A673 (cell line): ENCODE measurements around the gene CA7. TPM values are rescaled to one million over a fixed set of nuclear protein-coding genes. Genes with fewer than 3 reads are reported as not detected.

Experiments used
- BruUV-seq: library from RNA; stranded (reverse); fragments of 400-500 nt; replicated peaks from 2 replicates; lab custom pipeline; 2021; lab: Mats Ljungman, UMichigan
- CTCF ChIA-PET: fragments of 300-600 bp; sonication (Branson Sonifier 250); formaldehyde crosslinking; loops from one replicate; lab custom pipeline; 2022; ENCODE audit warnings: antibody characterized with exemption; lab: Charles Lee
- POLR2A ChIA-PET: fragments of 300-600 bp; sonication (Branson Sonifier 250); formaldehyde crosslinking; loops from one replicate; lab custom pipeline; 2022; ENCODE audit warnings: antibody characterized with exemption; ENCODE audit not compliant: low non-redundant PET; lab: Charles Lee
- DNase-seq: peaks from one replicate; pipeline ENCODE4 v3.0.0-alpha.2; 2015; ENCODE audit warnings: low spot score
- H3K27ac ChIP-seq: fragments of 200-600 bp; sonication (generic); 2 replicates; pipeline ENCODE4 v1.5.1; 2016; ENCODE audit warnings: mixed run types, low read depth, mild to moderate bottlenecking, mixed read lengths, antibody characterized with exemption, low read length; ENCODE audit not compliant: poor library complexity, severe bottlenecking
- H3K27me3 ChIP-seq: fragments of 200-600 bp; sonication (generic); replicated peaks from 2 replicates; pipeline ENCODE4 v1.6.1; 2017; ENCODE audit warnings: mixed run types, low read depth, mild to moderate bottlenecking, mixed read lengths, antibody characterized with exemption, low read length; ENCODE audit not compliant: insufficient read depth, poor library complexity
- H3K36me3 ChIP-seq: fragments of 200-600 bp; sonication (generic); 2 replicates; pipeline ENCODE4 v1.6.1; 2016; ENCODE audit warnings: mixed run types, mild to moderate bottlenecking, mixed read lengths, antibody characterized with exemption, low read length; ENCODE audit not compliant: insufficient read depth, poor library complexity, severe bottlenecking
- H3K4me1 ChIP-seq: fragments of 200-600 bp; sonication (generic); 2 replicates; pipeline ENCODE4 v1.6.1; 2017; ENCODE audit warnings: mixed run types, mild to moderate bottlenecking, mixed read lengths, antibody characterized with exemption, low read length; ENCODE audit not compliant: insufficient read depth, poor library complexity, severe bottlenecking
- H3K4me3 ChIP-seq: fragments of 200-600 bp; sonication (generic); 2 replicates; pipeline ENCODE4 v1.5.1; 2016; ENCODE audit warnings: low read depth, mixed run types, mild to moderate bottlenecking, mixed read lengths, low read length; ENCODE audit not compliant: poor library complexity, severe bottlenecking
- H3K9me3 ChIP-seq: fragments of 200-600 bp; sonication (generic); 2 replicates; pipeline ENCODE4 v1.6.1; 2016; ENCODE audit warnings: mixed run types, low read depth, mild to moderate bottlenecking, mixed read lengths, antibody characterized with exemption, low read length; ENCODE audit not compliant: poor library complexity, severe bottlenecking
- EZH2 ChIP-seq: fragments of 200-600 bp; sonication (generic); IDR thresholded peaks from 2 replicates; pipeline ENCODE4 v1.6.1; 2017; ENCODE audit warnings: borderline replicate concordance, low read depth, mild to moderate bottlenecking, mixed read lengths, antibody characterized with exemption, low read length; ENCODE audit not compliant: poor library complexity, severe bottlenecking
- intact Hi-C: fragments of 100-400 bp; cut with micrococcal nuclease; formaldehyde crosslinking; loops from one replicate; pipeline ENCODE4 v1.10.0; 2022; ENCODE audit not compliant: unreplicated experiment
- total RNA-seq: library from RNA; stranded (reverse); gene quantifications from 2 replicates; pipeline ENCODE4 v1.2.3, GENCODE V29; 2021
- TF ChIP-seq, protein P1 (sequence below): fragments of 300-800, 200-600 bp; sonication (generic); conservative IDR thresholded peaks from 2 replicates; pipeline ENCODE4 v1.5.1; 2017; ENCODE audit warnings: low read depth, mild to moderate bottlenecking, antibody characterized with exemption, low read length, moderate library complexity, mixed read lengths

Gene CA7
- total RNA-seq, 1 experiment from 2014 or later, result not detected

DNA sequence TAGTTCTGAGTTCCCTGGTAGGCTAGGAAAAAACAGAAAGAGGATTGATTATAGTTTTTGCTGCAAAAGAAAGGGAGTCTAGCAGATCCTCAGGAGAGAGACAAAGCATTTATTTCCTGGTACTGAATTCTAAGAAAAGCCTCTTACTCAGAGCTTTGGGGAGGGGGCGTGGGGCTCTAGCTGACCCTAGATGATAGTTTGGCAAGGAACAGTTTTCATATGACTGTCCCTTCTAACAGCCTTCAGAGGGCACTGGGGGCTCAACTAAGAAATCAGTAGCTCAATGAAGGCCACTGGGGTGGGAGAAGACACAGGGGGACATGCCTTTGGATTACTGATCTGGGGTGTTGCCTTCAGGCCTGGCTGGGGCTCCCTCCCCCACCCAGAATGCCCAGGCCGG is 4.0 kb downstream of the CA7 start:
- no peak for DNase-seq
- Histone ChIP-seq H3K4me3 (no peak overlapping the region), H3K27ac (no peak overlapping the region), H3K36me3 (no peaks in the 10 kb centered on the region), H3K4me1 (peaks cover 19% of the 10 kb centered on the region), H3K9me3 (no peaks in the 10 kb centered on the region), H3K27me3 (peaks cover 19% of the 10 kb centered on the region)
- TF ChIP-seq, protein P1, sequence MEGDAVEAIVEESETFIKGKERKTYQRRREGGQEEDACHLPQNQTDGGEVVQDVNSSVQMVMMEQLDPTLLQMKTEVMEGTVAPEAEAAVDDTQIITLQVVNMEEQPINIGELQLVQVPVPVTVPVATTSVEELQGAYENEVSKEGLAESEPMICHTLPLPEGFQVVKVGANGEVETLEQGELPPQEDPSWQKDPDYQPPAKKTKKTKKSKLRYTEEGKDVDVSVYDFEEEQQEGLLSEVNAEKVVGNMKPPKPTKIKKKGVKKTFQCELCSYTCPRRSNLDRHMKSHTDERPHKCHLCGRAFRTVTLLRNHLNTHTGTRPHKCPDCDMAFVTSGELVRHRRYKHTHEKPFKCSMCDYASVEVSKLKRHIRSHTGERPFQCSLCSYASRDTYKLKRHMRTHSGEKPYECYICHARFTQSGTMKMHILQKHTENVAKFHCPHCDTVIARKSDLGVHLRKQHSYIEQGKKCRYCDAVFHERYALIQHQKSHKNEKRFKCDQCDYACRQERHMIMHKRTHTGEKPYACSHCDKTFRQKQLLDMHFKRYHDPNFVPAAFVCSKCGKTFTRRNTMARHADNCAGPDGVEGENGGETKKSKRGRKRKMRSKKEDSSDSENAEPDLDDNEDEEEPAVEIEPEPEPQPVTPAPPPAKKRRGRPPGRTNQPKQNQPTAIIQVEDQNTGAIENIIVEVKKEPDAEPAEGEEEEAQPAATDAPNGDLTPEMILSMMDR, result no peak
- TF ChIP-seq EZH2, result no peak
- ChIA-PET POLR2A (interaction anchor here (0.9 kb wide), 1 partner anchor 1584 kb away, joined by 4 read pairs; no protein-coding TSS in a partner anchor), CTCF (no interaction called here)
- intact Hi-C loops, result no loop called here
- BruUV-seq, result no TSS peak

DNA sequence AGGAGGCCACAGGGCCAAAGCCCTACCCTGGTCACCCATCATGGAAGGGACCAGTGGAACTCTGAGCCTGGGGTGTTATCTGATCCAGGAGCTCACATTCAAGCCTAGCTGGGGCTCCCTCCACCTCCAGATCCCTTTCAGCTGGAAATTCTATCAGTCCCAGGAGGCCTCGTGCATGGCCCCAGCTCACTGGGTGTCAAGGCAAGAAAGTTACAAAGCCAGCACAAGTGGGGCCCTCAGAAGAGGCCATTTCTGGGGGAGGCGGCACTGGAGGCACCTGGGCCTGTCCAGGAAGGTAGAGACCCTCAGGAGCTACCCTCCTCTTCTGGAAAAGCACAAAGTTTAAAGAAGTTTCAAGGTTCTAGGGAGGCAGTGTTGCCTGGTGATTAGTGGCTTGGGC is 4.8 kb downstream of the CA7 start:
- no peak overlapping the region for H3K4me3 ChIP-seq
- no TSS peak for BruUV-seq
- peaks cover 14% of the 10 kb centered on the region for H3K27me3 ChIP-seq
- H3K4me1 ChIP-seq, result peaks cover 19% of the 10 kb centered on the region
- CTCF ChIA-PET, result interaction anchor here (0.8 kb wide), 1 partner anchor 18 kb away, joined by 7 read pairs; the partner anchor contains the start of gene NAE1
- no peak for DNase-seq
- no peaks in the 10 kb centered on the region for H3K36me3 ChIP-seq
- intact Hi-C loops, result no loop called here
- TF ChIP-seq, protein P1, result no peak
- TF ChIP-seq EZH2, result no peak
- POLR2A ChIA-PET, result no interaction called here
- H3K9me3 ChIP-seq, result no peaks in the 10 kb centered on the region
- no peak overlapping the region for H3K27ac ChIP-seq

DNA sequence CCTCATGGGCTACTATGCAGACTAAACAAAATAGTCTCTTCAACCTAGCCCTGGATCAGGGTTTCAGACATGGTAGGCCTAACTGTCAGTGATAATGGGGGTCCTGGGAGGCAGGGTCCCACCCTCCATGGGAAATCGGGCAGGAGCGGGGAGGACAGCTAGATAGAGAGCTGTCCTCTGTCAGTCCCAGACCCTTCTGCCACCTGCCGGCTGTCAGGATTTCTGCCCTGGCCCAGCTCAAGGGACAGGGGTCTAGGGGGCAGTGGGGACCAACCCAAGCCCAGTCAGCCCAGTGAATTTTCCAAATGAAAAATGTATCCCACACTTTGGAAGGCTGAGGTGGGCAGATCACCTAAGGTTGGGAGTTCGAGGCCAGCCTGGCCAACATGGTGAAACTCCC is 5.3 kb downstream of the CA7 start:
- no TSS peak for BruUV-seq
- Histone ChIP-seq H3K4me1 (peaks cover 15% of the 10 kb centered on the region), H3K27ac (no peak overlapping the region), H3K9me3 (no peaks in the 10 kb centered on the region), H3K4me3 (no peak overlapping the region), H3K36me3 (no peaks in the 10 kb centered on the region), H3K27me3 (peaks cover 9% of the 10 kb centered on the region)
- TF ChIP-seq, protein P1, result no peak
- no peak for TF ChIP-seq EZH2
- no peak for DNase-seq
- POLR2A ChIA-PET, result no interaction called here
- intact Hi-C loops, result no loop called here
- CTCF ChIA-PET, result interaction anchor here (0.8 kb wide), 1 partner anchor 19 kb away, joined by 7 read pairs; the partner anchor contains the start of gene NAE1
